DND-41 (cell line): ENCODE data around the gene CYP27C1.

Experiments
- ATAC-seq: fragments of 200-7000 bp; cut with Tn5 transposase; 3 replicates; pipeline ENCODE4 v1.9.1; 2021; ENCODE audit warnings: low read depth; ENCODE audit not compliant: insufficient read depth
- DNase-seq: peaks from one replicate; pipeline ENCODE4 v3.0.0-alpha.2; 2020
- H2AFZ ChIP-seq: 2 replicates; pipeline ENCODE4 v1.6.0; 2012; ENCODE audit warnings: low read depth, low read length
- H3K27ac ChIP-seq: 2 replicates; pipeline ENCODE4 v1.5.1; 2012; ENCODE audit warnings: low read length, inconsistent platforms
- H3K27me3 ChIP-seq: fragments of 200-600 bp; sonication (generic); 2 replicates; pipeline ENCODE4 v1.6.0; 2012; ENCODE audit warnings: low read length, mild to moderate bottlenecking, inconsistent platforms; ENCODE audit not compliant: insufficient read depth, poor library complexity
- H3K36me3 ChIP-seq: 2 replicates; pipeline ENCODE4 v1.5.1; 2012; ENCODE audit warnings: low read length, inconsistent platforms; ENCODE audit not compliant: insufficient read depth
- H3K4me1 ChIP-seq: 2 replicates; pipeline ENCODE4 v1.5.1; 2012; ENCODE audit warnings: mild to moderate bottlenecking, low read length; ENCODE audit not compliant: insufficient read depth
- H3K4me2 ChIP-seq: 2 replicates; pipeline ENCODE4 v1.6.0; 2012; ENCODE audit warnings: mild to moderate bottlenecking, moderate library complexity, low read length, inconsistent platforms; ENCODE audit not compliant: insufficient read depth
- H3K4me3 ChIP-seq, 2 experiments: fragments of 200-600 bp in 1 of 2; shearing (Covaris generic) in 1 of 2; 2 replicates each; pipeline ENCODE4 v1.5.1; 2012 to 2016; ENCODE audit warnings: inconsistent platforms in 2 of 2, low read length in 2 of 2, mild to moderate bottlenecking in 2 of 2, low read depth in 1 of 2, moderate library complexity in 1 of 2
- H3K79me2 ChIP-seq: 2 replicates; pipeline ENCODE4 v1.6.0; 2012; ENCODE audit warnings: low read length, inconsistent platforms; ENCODE audit not compliant: insufficient read depth
- H3K9ac ChIP-seq: 2 replicates; pipeline ENCODE4 v1.6.0; 2012; ENCODE audit warnings: low read depth, mild to moderate bottlenecking, inconsistent platforms, low read length, moderate library complexity
- H3K9me3 ChIP-seq: 2 replicates; pipeline ENCODE4 v1.5.1; 2012; ENCODE audit warnings: low read length, moderate library complexity, mild to moderate bottlenecking, inconsistent platforms; ENCODE audit not compliant: insufficient read depth, severe bottlenecking
- H4K20me1 ChIP-seq: 2 replicates; pipeline ENCODE4 v1.6.0; 2012; ENCODE audit warnings: low read length; ENCODE audit not compliant: insufficient read depth
- CTCF ChIP-seq: IDR thresholded peaks from 2 replicates; pipeline ENCODE4 v1.5.1; 2012; ENCODE audit warnings: borderline replicate concordance, low read length, moderate library complexity, mild to moderate bottlenecking; ENCODE audit not compliant: poor library complexity, severe bottlenecking; ENCODE audit errors: extremely low read depth
- EZH2 ChIP-seq: IDR thresholded peaks from 3 replicates; pipeline ENCODE4 v1.6.1; 2012; ENCODE audit warnings: borderline replicate concordance, low read depth, mild to moderate bottlenecking, moderate library complexity, low read length, inconsistent platforms; ENCODE audit not compliant: severe bottlenecking

Gene CYP27C1

GRCh38 chr2:127155028-127155581 is 65.0 kb downstream of the CYP27C1 start:
- no peak overlapping the region for H3K4me3 ChIP-seq
- no peaks in the 10 kb centered on the region for H3K9me3 ChIP-seq
- ATAC-seq (no peak), DNase-seq (no peak)
- no peak overlapping the region for H3K27ac ChIP-seq
- no peak overlapping the region for H3K9ac ChIP-seq
- H3K27me3 ChIP-seq = peaks cover 4% of the 10 kb centered on the region
- H3K79me2 ChIP-seq = no peaks in the 10 kb centered on the region
- TF ChIP-seq EZH2 (no peak), CTCF (no peak)
- H4K20me1 ChIP-seq = no peaks in the 10 kb centered on the region
- H3K4me1 ChIP-seq = no peaks in the 10 kb centered on the region
- H3K4me2 ChIP-seq = no peak overlapping the region
- H3K36me3 ChIP-seq = no peaks in the 10 kb centered on the region
- H2AFZ ChIP-seq = no peak overlapping the region

GRCh38 chr2:127154396-127154795 is 65.7 kb downstream of the CYP27C1 start:
- no peak overlapping the region for H3K4me3 ChIP-seq
- no peaks in the 10 kb centered on the region for H4K20me1 ChIP-seq
- no peak overlapping the region for H2AFZ ChIP-seq
- no peaks in the 10 kb centered on the region for H3K4me1 ChIP-seq
- H3K27me3 ChIP-seq = peaks cover 4% of the 10 kb centered on the region
- DNase-seq (no peak), ATAC-seq (no peak)
- no peaks in the 10 kb centered on the region for H3K9me3 ChIP-seq
- H3K79me2 ChIP-seq = no peaks in the 10 kb centered on the region
- no peak overlapping the region for H3K9ac ChIP-seq
- no peak overlapping the region for H3K4me2 ChIP-seq
- no peaks in the 10 kb centered on the region for H3K36me3 ChIP-seq
- no peak overlapping the region for H3K27ac ChIP-seq
- no peak for TF ChIP-seq CTCF
- no peak for TF ChIP-seq EZH2

- Histone ChIP-seq H3K79me2 (no peaks in the 10 kb centered on the region), H3K4me3 (no peak overlapping the region), H4K20me1 (no peaks in the 10 kb centered on the region), H2AFZ (no peak overlapping the region), H3K27me3 (peaks cover 4% of the 10 kb centered on the region), H3K9ac (no peak overlapping the region), H3K4me1 (no peaks in the 10 kb centered on the region), H3K36me3 (no peaks in the 10 kb centered on the region), H3K27ac (no peak overlapping the region), H3K4me2 (no peak overlapping the region), H3K9me3 (no peaks in the 10 kb centered on the region)
- no peak for ATAC-seq
- DNase-seq = no peak
- TF ChIP-seq EZH2 = no peak
- TF ChIP-seq CTCF = no peak
Observed at GRCh38 chr2:127153691-127154158, 66.4 kb downstream of the CYP27C1 start.
